HCT116 (cell line): Measurements from ENCODE around the gene CCDC82. TPM values are rescaled to one million over a fixed set of nuclear protein-coding genes. Genes with fewer than 3 reads are reported as not detected.

Source experiments
- ATAC-seq: fragments of 200-7000 bp; cut with Tn5 transposase; 2 replicates; pipeline ENCODE4 v1.9.1; 2020; ENCODE audit warnings: mild to moderate bottlenecking, moderate library complexity
- BruUV-seq: library from RNA; stranded (reverse); fragments of 400-500 nt; replicated peaks from 2 replicates; lab custom pipeline; 2021; lab: Mats Ljungman, UMichigan
- CTCF ChIA-PET: fragments of 300-600 bp; sonication (Branson Sonifier 250); formaldehyde crosslinking; loops from one replicate; lab custom pipeline; 2021; ENCODE audit warnings: antibody characterized with exemption; lab: Charles Lee
- POLR2A ChIA-PET: fragments of 300-600, 350-600 bp; sonication (Branson Sonifier 250); formaldehyde crosslinking; loops from one replicate; lab custom pipeline; 2021; ENCODE audit warnings: antibody characterized with exemption; lab: Charles Lee
- RAD21 ChIA-PET, 2 experiments: fragments of 300-600 bp; sonication (Branson Sonifier 250); formaldehyde crosslinking; loops; one replicate each; lab custom pipeline; 2023; ENCODE audit warnings: low total read pairs in 2 of 2; ENCODE audit not compliant: uncharacterized antibody in 2 of 2, unreplicated experiment in 2 of 2, low non-redundant PET in 1 of 2; lab: Charles Lee
- DNase-seq: peaks from one replicate; pipeline ENCODE4 v3.0.0-alpha.2; 2010; ENCODE audit warnings: low read depth, low spot score
- H2AFZ ChIP-seq: fragments of 200-600 bp; shearing (Covaris generic), sonication (generic); 2 replicates; pipeline ENCODE4 v1.6.1; 2017; ENCODE audit warnings: low read depth, mixed run types, mixed read lengths, antibody characterized with exemption, low read length; ENCODE audit not compliant: poor library complexity, severe bottlenecking
- H3K27ac ChIP-seq: 2 replicates; pipeline ENCODE4 v1.5.1; 2012; ENCODE audit warnings: low read depth, low read length
- H3K27me3 ChIP-seq: fragments of 200-600 bp; sonication (generic); 2 replicates; pipeline ENCODE4 v1.6.1; 2016; ENCODE audit warnings: mixed run types, low read length, mixed read lengths; ENCODE audit not compliant: insufficient read depth
- H3K36me3 ChIP-seq, 2 experiments: fragments of 200-500 bp in 1 of 2; fragments of 200-600 bp in 1 of 2; sonication (Bioruptor generic) in 1 of 2; sonication (generic) in 1 of 2; 2 replicates each; pipeline versions ENCODE4 v1.5.1 to v1.6.1; 2014 to 2016; ENCODE audit warnings: low read length in 2 of 2, inconsistent platforms in 1 of 2, mixed read lengths in 1 of 2, mixed run types in 1 of 2; ENCODE audit not compliant: insufficient read depth in 2 of 2, control insufficient read depth in 1 of 2
- H3K4me1 ChIP-seq, 2 experiments: fragments of 200-600 bp in 1 of 2; sonication (generic) in 1 of 2; 2 replicates each; pipeline versions ENCODE4 v1.5.1 to v1.6.1; 2012 to 2017; ENCODE audit warnings: low read length in 2 of 2, inconsistent platforms in 1 of 2, mild to moderate bottlenecking in 1 of 2, mixed read lengths in 1 of 2, mixed run types in 1 of 2, moderate library complexity in 1 of 2; ENCODE audit not compliant: insufficient read depth in 2 of 2, control insufficient read depth in 1 of 2
- H3K4me2 ChIP-seq: fragments of 200-600 bp; sonication (generic); 2 replicates; pipeline ENCODE4 v1.6.1; 2017; ENCODE audit warnings: mixed run types, low read length, mixed read lengths
- H3K4me3 ChIP-seq, 2 experiments: fragments of 200-600 bp in 1 of 2; sonication (generic) in 1 of 2; replicated peaks in 1 of 2; 2 replicates each; pipeline ENCODE4 v1.5.1; 2011 to 2016; ENCODE audit warnings: low read length in 2 of 2, control low read depth in 1 of 2, low read depth in 1 of 2, mild to moderate bottlenecking in 1 of 2, mixed read lengths in 1 of 2, mixed run types in 1 of 2
- H3K79me2 ChIP-seq: fragments of 200-600 bp; sonication (generic); 2 replicates; pipeline ENCODE4 v1.6.1; 2017; ENCODE audit warnings: mild to moderate bottlenecking, mixed run types, low read length, moderate library complexity, mixed read lengths; ENCODE audit not compliant: insufficient read depth
- H3K9ac ChIP-seq: fragments of 200-600 bp; sonication (generic); 2 replicates; pipeline ENCODE4 v1.6.1; 2016; ENCODE audit warnings: low read length, mixed read lengths
- H3K9me2 ChIP-seq: fragments of 200-600 bp; sonication (generic), shearing (Covaris generic); 2 replicates; pipeline ENCODE4 v1.6.1; 2017; ENCODE audit warnings: mixed run types, mild to moderate bottlenecking, moderate library complexity; ENCODE audit not compliant: insufficient read depth
- H3K9me3 ChIP-seq, 2 experiments: fragments of 200-500 bp in 1 of 2; fragments of 200-600 bp in 1 of 2; sonication (Bioruptor generic) in 1 of 2; sonication (generic) in 1 of 2; 2 replicates each; pipeline ENCODE4 v1.6.1; 2014 to 2017; ENCODE audit warnings: low read length in 2 of 2, mixed read lengths in 2 of 2, inconsistent platforms in 1 of 2, low read depth in 1 of 2, mild to moderate bottlenecking in 1 of 2, mixed run types in 1 of 2, moderate library complexity in 1 of 2; ENCODE audit not compliant: control insufficient read depth in 1 of 2, insufficient read depth in 1 of 2
- H4K20me1 ChIP-seq: fragments of 200-600 bp; sonication (generic), shearing (Covaris generic); 2 replicates; pipeline ENCODE4 v1.6.1; 2017; ENCODE audit warnings: mixed run types, mild to moderate bottlenecking, moderate library complexity; ENCODE audit not compliant: insufficient read depth
- EZH2phosphoT487 ChIP-seq: fragments of 200-600 bp; IDR thresholded peaks from 2 replicates; pipeline ENCODE4 v1.6.1; 2018; ENCODE audit warnings: antibody characterized with exemption, borderline replicate concordance
- FOSL1 ChIP-seq: IDR thresholded peaks from 2 replicates; pipeline ENCODE4 v1.6.1; 2012; ENCODE audit warnings: low read depth
- JUND ChIP-seq: IDR thresholded peaks from 2 replicates; pipeline ENCODE4 v1.6.1; 2012
- POLR2AphosphoS5 ChIP-seq: IDR thresholded peaks from 2 replicates; pipeline ENCODE4 v1.6.1; 2011; ENCODE audit warnings: mild to moderate bottlenecking, low read depth, low read length, moderate library complexity
- RAD21 ChIP-seq: IDR thresholded peaks from 2 replicates; pipeline ENCODE4 v1.6.1; 2012; ENCODE audit warnings: low read depth, mild to moderate bottlenecking
- SRF ChIP-seq: IDR thresholded peaks from 2 replicates; pipeline ENCODE4 v1.6.1; 2012; ENCODE audit warnings: low read depth
- TCF7L2 ChIP-seq: IDR thresholded peaks from 2 replicates; pipeline ENCODE4 v1.7.0; 2011; ENCODE audit warnings: borderline replicate concordance, inconsistent platforms; ENCODE audit not compliant: insufficient read depth, insufficient read length; ENCODE audit errors: extremely low read depth
- ZFX ChIP-seq: fragments of 450-650 bp; IDR thresholded peaks from 2 replicates; pipeline ENCODE4 v1.6.1; 2017
- ZNF274 ChIP-seq: fragments of 200-500 bp; sonication (Bioruptor generic); IDR thresholded peaks from 2 replicates; pipeline ENCODE4 v1.6.1; 2014; ENCODE audit warnings: mild to moderate bottlenecking, low read depth, low read length, inconsistent platforms
- intact Hi-C: fragments of 100-400 bp; cut with micrococcal nuclease; formaldehyde crosslinking; loops from 2 replicates; pipeline ENCODE4 v1.10.0; 2022
- total RNA-seq: library from RNA; stranded (reverse); gene quantifications from one replicate; pipeline ENCODE4 v1.2.1, GENCODE V29; 2021; ENCODE audit not compliant: unreplicated experiment

The CCDC82 gene
- total RNA-seq, 1 experiment from 2014 or later: 11.2 TPM

- DNase-seq (no peak), ATAC-seq (no peak)
- Histone ChIP-seq H3K9ac (no peak overlapping the region), H3K27ac (no peak overlapping the region), H3K36me3 (no peaks in the 10 kb centered on the region), H3K4me1 (peaks cover 4 to 12% of the 10 kb centered on the region in 2 experiments; a peak in 3 of 4 replicates), H2AFZ (no peak overlapping the region), H3K4me2 (no peak overlapping the region), H4K20me1 (no peaks in the 10 kb centered on the region), H3K9me2 (no peaks in the 10 kb centered on the region), H3K79me2 (no peaks in the 10 kb centered on the region), H3K9me3 (no peaks in the 10 kb centered on the region), H3K4me3 (no peak overlapping the region), H3K27me3 (no peaks in the 10 kb centered on the region)
- ChIA-PET POLR2A (no interaction called here), CTCF (no interaction called here), RAD21 (no interaction called here)
- no peak for TF ChIP-seq TCF7L2
- TF ChIP-seq SRF: no peak
- BruUV-seq: no TSS peak
- intact Hi-C loops: no loop called here
These were observed 51.9 kb downstream of the CCDC82 start for GRCh38 chr11:96337541-96338431.

DNA sequence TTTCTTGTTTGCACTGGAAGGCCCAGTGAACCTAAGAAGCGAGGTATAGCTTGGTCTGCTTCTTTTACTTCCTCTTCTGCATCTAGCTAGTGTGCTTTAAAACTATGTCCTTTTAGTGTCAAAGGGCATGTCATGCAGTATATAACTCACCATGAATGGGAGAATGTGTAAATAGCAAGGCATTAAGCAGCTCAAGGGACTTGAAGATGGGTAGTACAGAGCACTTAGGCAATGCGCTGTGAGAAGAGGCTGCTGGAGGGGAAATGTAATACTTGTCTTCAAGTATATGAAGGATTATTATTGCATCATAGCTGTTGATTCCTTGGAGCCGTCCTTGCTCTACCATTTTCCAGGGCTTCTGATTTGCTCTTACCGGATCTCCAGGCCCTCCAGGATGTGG, 54.3 kb downstream of the CCDC82 start:
- H3K36me3 ChIP-seq: no peaks in the 10 kb centered on the region
- no peak overlapping the region for H3K4me2 ChIP-seq
- H4K20me1 ChIP-seq: no peaks in the 10 kb centered on the region
- H3K79me2 ChIP-seq: no peaks in the 10 kb centered on the region
- no peaks in the 10 kb centered on the region for H3K4me1 ChIP-seq
- ChIA-PET RAD21 (no interaction called here), POLR2A (no interaction called here), CTCF (interaction anchor here (1.7 kb wide), 1 partner anchor 8 kb away, joined by 10 read pairs; the partner anchor contains the start of gene MAML2)
- no peak overlapping the region for H3K27ac ChIP-seq
- no peak overlapping the region for H3K4me3 ChIP-seq
- no peaks in the 10 kb centered on the region for H3K27me3 ChIP-seq
- intact Hi-C loops: no loop called here
- no peak overlapping the region for H2AFZ ChIP-seq
- H3K9ac ChIP-seq: no peak overlapping the region
- DNase-seq (no peak), ATAC-seq (no peak)
- H3K9me2 ChIP-seq: no peaks in the 10 kb centered on the region
- TF ChIP-seq POLR2AphosphoS5 (no peak), ZFX (no peak), JUND (no peak), ZNF274 (no peak), EZH2phosphoT487 (no peak), FOSL1 (no peak), RAD21 (no peak)
- no peaks in the 10 kb centered on the region for H3K9me3 ChIP-seq
- no TSS peak for BruUV-seq
